ENCODE data around the gene UNC13B. TPM values are rescaled to one million over a fixed set of nuclear protein-coding genes. Genes with fewer than 3 reads are reported as not detected.

The UNC13B gene
- total RNA-seq, 1 experiment from 2014 or later = 48.2 TPM

GRCh38 chr9:35164711-35165110 lies 2.9 kb downstream of the UNC13B start:
- TF ChIP-seq CTCF (conservative IDR thresholded peaks at IDR 0.05) = no peak
- no peak overlapping the region for H2BK120ac ChIP-seq (ENCODE audit: low read depth, low read length, poor library complexity, severe bottlenecking)
- no peak overlapping the region for H4K5ac ChIP-seq (ENCODE audit: insufficient read length, low read depth, low read length)
- H3K9me3 Mint-ChIP-seq = no peaks in the 10 kb centered on the region
- no peak overlapping the region for H3K18ac ChIP-seq (ENCODE audit: insufficient read length, low read depth, low read length)
- no peaks in the 10 kb centered on the region for H3K23me2 ChIP-seq (ENCODE audit: insufficient read length, low read depth, low read length, poor library complexity, severe bottlenecking)
- no peaks in the 10 kb centered on the region for H3K79me1 ChIP-seq (ENCODE audit: insufficient read depth, low read depth, low read length, poor library complexity, severe bottlenecking)
- H3K27me3 ChIP-seq (ENCODE audit: insufficient read depth, low read length) = no peaks in the 10 kb centered on the region
- no peak for DNase-seq
- H3K27me3 Mint-ChIP-seq (ENCODE audit: low read depth) = no peaks in the 10 kb centered on the region
- no peak overlapping the region for H2BK12ac ChIP-seq (ENCODE audit: insufficient read length, low read depth, low read length)
- peaks cover 4% of the 10 kb centered on the region; the same call in 1 of the 2 replicates for H3K4me1 ChIP-seq (ENCODE audit: insufficient read depth, low read length)
- no peak overlapping the region for H3K27ac ChIP-seq (ENCODE audit: insufficient read length, low read depth, low read length)
- H3K4me1 Mint-ChIP-seq = peaks cover 23 to 31% of the 10 kb centered on the region in 2 experiments
- no peak overlapping the region for H3K4me2 ChIP-seq (ENCODE audit: insufficient read depth, insufficient read length, low read length)
- no peaks in the 10 kb centered on the region for H3K9me3 ChIP-seq (ENCODE audit: control insufficient read depth, low read depth, low read length)
- H3K23ac ChIP-seq (ENCODE audit: insufficient read length, low read depth, low read length) = no peak overlapping the region
- H2AFZ ChIP-seq (ENCODE audit: low read length) = no peak overlapping the region
- H2AK5ac ChIP-seq (ENCODE audit: insufficient read length, low read length) = no peak overlapping the region
- H3K4me3 Mint-ChIP-seq = no peak overlapping the region
- no peak overlapping the region for H2BK15ac ChIP-seq (ENCODE audit: low read depth, low read length)
- H4K8ac ChIP-seq (replicated peaks; ENCODE audit: insufficient read length, low read depth, low read length) = no peak overlapping the region
- no peak overlapping the region for H3K56ac ChIP-seq (ENCODE audit: insufficient read length, low read depth, low read length)
- H4K91ac ChIP-seq (ENCODE audit: insufficient read length, low read depth, low read length) = no peak overlapping the region
- no peak overlapping the region for H3K9ac ChIP-seq (ENCODE audit: extremely low read depth, insufficient read length, low read length)
- peaks cover 0 to 2% (median 0%) of the 10 kb centered on the region in 3 experiments; a peak in 1 of 7 replicates for H3K36me3 Mint-ChIP-seq (ENCODE audit: insufficient read depth in 1 of 3, low read depth in 3 of 3)
- no peak overlapping the region for H3K14ac ChIP-seq (ENCODE audit: insufficient read depth, low read length)
- no peak overlapping the region for H2BK5ac ChIP-seq (ENCODE audit: insufficient read length, low read length)
- H2BK20ac ChIP-seq (ENCODE audit: low read depth, low read length, poor library complexity, severe bottlenecking) = no peak overlapping the region
- H4K20me1 ChIP-seq (ENCODE audit: control insufficient read depth, insufficient read depth, insufficient read length) = no peaks in the 10 kb centered on the region
- WGBS (ENCODE audit: extremely low coverage, insufficient read length, low lambda C conversion rate) = no CpG with 5 or more reads among the region's 3 CpGs
- no peak overlapping the region for H3K4ac ChIP-seq (ENCODE audit: low read depth, low read length)
- no peak overlapping the region for H3T11ph ChIP-seq (ENCODE audit: low read length)
- no peaks in the 10 kb centered on the region; the same call in 1 of the 2 replicates for H3K79me2 ChIP-seq (ENCODE audit: insufficient read depth, low read length)
- no peak overlapping the region; a peak in 2 of 7 replicates for H3K27ac Mint-ChIP-seq
